Mononuclear cell (primary cell): ENCODE data around the gene GABBR2. TPM values are rescaled to one million over a fixed set of nuclear protein-coding genes. Genes with fewer than 3 reads are reported as not detected.

Source experiments
- H3K27me3 ChIP-seq: 2 replicates; pipeline ENCODE4 v1.6.0; 2011; ENCODE audit warnings: low read length, control low read depth; ENCODE audit not compliant: insufficient read depth
- H3K4me1 ChIP-seq: 2 replicates; pipeline ENCODE4 v1.5.1; 2011; ENCODE audit warnings: mild to moderate bottlenecking, low read length, control low read depth; ENCODE audit not compliant: insufficient read depth
- H3K4me3 ChIP-seq: 2 replicates; pipeline ENCODE4 v1.5.1; 2011; ENCODE audit warnings: mild to moderate bottlenecking, low read length, moderate library complexity
- H3K9me3 ChIP-seq: 2 replicates; pipeline ENCODE4 v1.5.1; 2011; ENCODE audit warnings: low read depth, mild to moderate bottlenecking, control low read depth, low read length
- total RNA-seq: library from RNA; depleted of rRNA; stranded (reverse); fragments of >200 nt; gene quantifications from one replicate; pipeline ENCODE4 v1.2.3, GENCODE V29; 2012

The GABBR2 gene
- total RNA-seq, 1 donor, result under 0.01 TPM

DNA sequence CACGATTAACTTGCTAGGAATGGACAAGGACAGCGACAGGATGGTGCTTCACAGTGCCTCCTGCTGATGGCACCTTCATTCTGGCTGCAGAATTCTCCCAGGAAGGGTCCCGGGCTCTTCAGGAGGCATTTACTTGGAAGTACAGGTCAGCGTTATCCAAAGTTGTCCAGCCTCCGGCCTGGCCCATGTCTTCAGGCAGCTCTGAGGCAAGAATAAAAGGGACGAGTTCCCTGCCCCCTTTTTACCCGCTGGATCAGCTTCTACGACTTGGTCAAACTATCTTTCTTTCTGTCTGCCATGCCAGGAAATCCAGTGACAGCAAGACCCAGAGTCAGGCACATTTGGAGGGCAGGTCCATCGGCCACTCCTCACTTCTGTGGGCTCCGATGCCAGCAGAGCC, 23.4 kb upstream of the GABBR2 start:
- Histone ChIP-seq H3K9me3 (no peaks in the 10 kb centered on the region), H3K4me3 (no peak overlapping the region), H3K4me1 (no peaks in the 10 kb centered on the region), H3K27me3 (no peaks in the 10 kb centered on the region)

DNA sequence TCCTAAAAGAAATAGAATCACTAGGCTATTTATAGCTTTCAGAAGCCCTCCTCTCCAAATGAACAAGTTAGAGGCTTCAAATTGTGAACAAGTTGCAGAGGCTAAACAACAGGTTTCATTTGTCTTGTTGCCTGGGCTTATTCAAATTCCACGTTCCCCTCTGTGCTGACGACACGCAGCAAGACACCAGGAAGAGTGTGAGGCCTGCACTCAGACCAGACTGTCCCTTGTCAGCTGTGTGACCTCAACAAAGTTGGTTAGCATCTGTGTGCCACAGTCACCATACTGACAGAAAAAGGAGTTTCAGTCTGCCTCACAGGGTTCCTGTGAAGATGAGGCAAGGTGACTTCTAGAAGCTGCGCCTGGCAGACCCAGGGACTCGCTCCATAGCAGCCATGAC, 22.1 kb upstream of the GABBR2 start:
- Histone ChIP-seq H3K9me3 (no peaks in the 10 kb centered on the region), H3K4me1 (peaks cover 9% of the 10 kb centered on the region), H3K27me3 (no peaks in the 10 kb centered on the region), H3K4me3 (no peak overlapping the region)

DNA sequence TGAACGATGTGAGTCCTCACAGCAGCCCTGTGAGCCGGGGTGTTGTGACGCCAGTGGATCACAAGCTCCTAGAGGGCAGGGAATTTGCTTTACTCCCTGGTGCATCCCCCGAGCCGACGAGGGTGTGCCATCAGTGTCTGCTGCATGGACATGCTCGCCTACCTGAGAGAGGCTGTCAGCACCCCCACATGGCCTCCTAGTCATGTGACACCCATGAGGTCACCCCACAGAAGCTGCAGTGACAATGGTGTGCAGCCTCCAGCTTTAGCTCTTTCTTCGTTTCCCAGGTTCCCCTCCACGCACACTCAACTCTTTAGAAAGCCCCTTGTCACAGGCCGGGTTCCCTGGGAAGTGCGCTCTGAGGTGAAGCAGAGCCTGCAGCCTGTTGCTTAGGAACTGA, 19.8 kb upstream of the GABBR2 start:
- Histone ChIP-seq H3K9me3 (no peaks in the 10 kb centered on the region), H3K27me3 (peaks cover 6% of the 10 kb centered on the region), H3K4me1 (peaks cover 9% of the 10 kb centered on the region), H3K4me3 (no peak overlapping the region)

DNA sequence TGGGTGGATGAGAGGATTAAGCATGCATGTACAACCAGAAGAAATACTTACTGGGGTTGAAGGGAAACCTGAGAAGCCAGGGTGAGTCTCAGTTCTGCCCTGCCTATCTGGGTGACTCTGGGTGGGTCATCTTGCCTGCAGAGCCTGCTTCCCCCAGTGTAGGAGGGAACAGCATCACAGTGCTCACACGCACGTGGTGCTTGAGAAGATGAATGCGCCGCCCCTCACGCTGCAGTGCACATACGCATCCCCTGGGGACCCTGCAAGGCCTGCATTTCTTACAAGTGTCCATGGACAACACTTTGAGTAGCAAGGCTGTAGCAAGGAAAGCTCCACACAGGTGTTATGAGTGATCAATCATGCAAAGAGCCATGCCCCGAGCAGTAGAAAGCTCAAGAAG, 18.7 kb upstream of the GABBR2 start:
- H3K9me3 ChIP-seq, result no peaks in the 10 kb centered on the region
- H3K27me3 ChIP-seq, result peaks cover 6% of the 10 kb centered on the region
- H3K4me3 ChIP-seq, result no peak overlapping the region
- peaks cover 9% of the 10 kb centered on the region for H3K4me1 ChIP-seq

DNA sequence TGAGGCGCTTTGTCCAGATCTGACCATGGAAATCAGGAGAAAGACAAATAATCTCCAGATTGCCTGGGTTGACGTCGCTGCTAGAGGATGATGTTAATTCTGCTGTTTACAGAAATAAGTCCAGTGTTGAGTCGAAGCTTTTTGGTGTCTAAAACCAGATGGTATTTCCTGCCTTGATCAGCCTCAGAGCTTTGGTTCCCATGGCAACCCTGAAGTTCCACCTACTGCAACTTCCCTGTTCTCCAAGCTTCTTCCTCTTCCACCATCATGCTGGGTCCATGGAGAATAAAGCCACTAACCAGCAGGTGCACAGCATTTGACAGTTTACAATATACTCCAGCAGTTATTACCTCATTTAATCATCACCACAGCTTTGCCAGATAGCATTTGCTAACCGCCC, 18.0 kb upstream of the GABBR2 start:
- Histone ChIP-seq H3K9me3 (no peaks in the 10 kb centered on the region), H3K27me3 (peaks cover 6% of the 10 kb centered on the region), H3K4me1 (peaks cover 9% of the 10 kb centered on the region), H3K4me3 (no peak overlapping the region)

DNA sequence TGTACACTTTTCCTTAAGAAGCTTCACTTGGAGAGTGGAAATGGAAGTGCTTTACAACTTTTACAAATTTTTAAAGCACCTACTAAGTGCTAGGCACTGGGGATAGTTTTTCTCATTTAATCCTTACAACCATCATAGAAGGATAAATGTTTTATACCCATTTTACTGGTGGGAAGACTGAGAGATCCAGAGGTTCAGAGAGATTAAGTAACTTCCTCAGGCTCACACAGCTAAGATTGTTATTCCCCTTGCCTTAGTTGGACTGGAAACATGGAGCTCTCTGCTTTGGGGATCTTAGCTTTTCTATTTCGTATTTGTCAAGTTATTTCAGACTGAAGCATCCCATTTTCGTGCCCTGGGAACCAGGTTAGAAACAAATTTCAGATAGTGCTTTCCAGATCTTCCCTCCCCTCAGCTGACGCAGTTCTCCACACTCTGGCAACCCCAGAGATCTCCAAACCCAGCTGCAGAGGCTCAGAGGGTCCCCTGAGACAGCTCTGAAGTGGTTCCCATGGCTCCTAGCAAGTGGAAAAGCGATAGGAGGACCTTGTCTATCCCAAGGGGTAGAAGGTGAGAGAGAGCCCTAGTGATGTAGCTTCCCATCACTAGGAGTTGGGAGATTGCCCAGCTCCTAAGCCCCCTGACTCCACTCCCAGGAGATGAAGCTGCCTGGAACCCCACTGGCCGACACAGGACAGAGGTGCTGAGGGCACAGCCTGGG, 16.2 kb upstream of the GABBR2 start:
- Histone ChIP-seq H3K27me3 (peaks cover 6% of the 10 kb centered on the region), H3K4me1 (peaks cover 9% of the 10 kb centered on the region), H3K4me3 (no peak overlapping the region), H3K9me3 (no peaks in the 10 kb centered on the region)

DNA sequence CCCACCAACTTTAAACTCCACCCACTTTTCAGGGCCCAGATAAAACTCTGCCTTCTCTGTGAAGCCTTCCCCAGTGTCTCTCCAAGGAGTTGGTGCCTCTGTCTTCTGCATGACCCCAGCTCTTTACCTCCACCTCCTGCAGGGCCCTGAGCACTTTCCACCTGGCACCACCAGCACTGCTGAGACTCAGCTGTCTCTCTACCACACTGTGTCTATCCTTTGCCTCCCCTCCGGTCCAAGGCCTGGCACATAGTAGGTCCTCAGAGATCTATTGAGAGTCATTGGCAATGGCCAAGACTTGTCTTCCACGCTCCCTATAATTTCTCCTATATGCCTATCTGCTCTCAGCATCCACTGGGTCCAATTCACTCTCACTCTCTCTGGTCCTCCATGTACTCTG, 12.9 kb upstream of the GABBR2 start:
- peaks cover 9% of the 10 kb centered on the region for H3K27me3 ChIP-seq
- H3K4me1 ChIP-seq, result peaks cover 4% of the 10 kb centered on the region
- H3K9me3 ChIP-seq, result no peaks in the 10 kb centered on the region
- H3K4me3 ChIP-seq, result no peak overlapping the region

DNA sequence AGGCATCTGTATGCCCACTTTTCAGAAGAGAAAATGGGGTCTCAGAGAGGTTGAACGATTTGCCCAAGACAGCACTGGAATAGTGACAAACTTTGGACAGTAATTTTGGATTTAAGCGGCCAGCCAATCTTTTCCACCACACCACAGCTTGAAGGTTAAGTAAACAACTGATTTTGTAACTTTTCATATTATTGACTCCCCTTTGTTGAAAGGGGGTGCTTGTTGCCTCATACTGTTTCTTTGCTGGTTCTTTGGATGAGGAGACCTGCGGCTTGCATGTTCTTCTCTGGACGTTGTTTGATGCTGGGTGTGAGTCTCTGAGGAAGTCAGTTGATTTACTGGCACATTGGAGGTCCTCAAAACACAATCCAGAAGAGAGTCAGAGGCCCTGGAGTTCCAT, 11.7 kb upstream of the GABBR2 start:
- no peaks in the 10 kb centered on the region for H3K4me1 ChIP-seq
- H3K4me3 ChIP-seq, result no peak overlapping the region
- H3K27me3 ChIP-seq, result peaks cover 11% of the 10 kb centered on the region
- H3K9me3 ChIP-seq, result no peaks in the 10 kb centered on the region

DNA sequence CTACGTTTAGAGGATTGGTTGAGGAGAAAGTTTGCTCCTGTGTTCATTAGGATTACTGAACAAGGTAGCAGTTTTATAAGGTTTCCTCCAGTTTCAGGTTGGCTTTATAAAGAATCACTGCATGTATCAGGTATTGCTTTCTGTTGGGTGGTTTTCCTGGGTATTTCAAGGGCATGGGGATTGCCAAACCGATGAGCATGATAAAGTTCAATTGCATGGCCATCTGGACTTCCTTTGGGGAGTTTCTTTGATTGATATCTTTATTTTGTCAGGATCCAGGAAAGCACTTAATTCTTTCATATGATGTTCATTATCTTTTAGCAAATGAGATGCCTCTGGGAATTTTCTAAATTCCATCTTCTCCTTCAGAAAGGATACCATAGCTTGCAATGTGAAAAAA, 10.3 kb upstream of the GABBR2 start:
- no peaks in the 10 kb centered on the region for H3K9me3 ChIP-seq
- no peak overlapping the region for H3K4me3 ChIP-seq
- no peaks in the 10 kb centered on the region for H3K4me1 ChIP-seq
- peaks cover 6% of the 10 kb centered on the region for H3K27me3 ChIP-seq

DNA sequence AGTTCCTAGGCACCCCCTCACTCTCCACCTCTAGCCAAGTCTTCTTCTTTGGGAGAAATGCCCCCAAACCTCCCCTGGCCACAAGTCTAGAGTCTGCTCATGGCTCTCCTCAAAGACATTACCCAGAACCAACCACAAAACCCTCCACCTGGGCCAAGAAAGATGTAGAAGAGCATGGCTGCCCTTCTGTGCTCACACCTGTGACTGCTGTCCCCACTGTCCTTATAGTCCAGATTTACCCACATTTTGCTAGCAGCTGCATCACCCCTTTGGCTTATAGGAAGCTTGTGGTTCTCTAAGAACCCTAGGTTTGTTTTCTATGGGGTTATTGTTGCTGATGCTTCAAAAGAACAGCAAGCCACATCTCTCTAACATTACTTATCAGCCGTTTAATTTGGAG, 6.1 kb upstream of the GABBR2 start:
- Histone ChIP-seq H3K4me3 (no peak overlapping the region), H3K4me1 (no peaks in the 10 kb centered on the region), H3K9me3 (no peaks in the 10 kb centered on the region), H3K27me3 (peaks cover 22% of the 10 kb centered on the region)

DNA sequence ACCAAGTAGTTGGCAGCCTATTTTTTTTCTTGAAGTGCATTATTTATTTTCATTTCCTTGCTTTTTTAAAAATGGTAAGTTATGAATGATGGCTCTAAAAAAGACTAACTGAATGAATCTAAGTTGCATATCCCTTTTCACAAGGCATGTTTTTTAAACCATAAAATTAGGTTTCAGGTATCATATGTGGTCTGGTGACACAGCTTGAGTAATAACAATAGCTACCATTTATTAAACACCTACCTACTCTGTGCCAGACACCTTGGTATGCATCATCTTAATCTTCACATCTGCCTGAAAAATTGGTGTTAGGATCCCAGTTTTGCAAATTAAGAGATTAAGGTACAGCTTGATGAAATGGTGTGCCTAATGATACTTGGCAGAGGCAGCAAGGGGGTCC, 4.3 kb upstream of the GABBR2 start:
- no peak overlapping the region for H3K4me3 ChIP-seq
- H3K4me1 ChIP-seq, result no peaks in the 10 kb centered on the region
- no peaks in the 10 kb centered on the region for H3K9me3 ChIP-seq
- peaks cover 29% of the 10 kb centered on the region for H3K27me3 ChIP-seq

DNA sequence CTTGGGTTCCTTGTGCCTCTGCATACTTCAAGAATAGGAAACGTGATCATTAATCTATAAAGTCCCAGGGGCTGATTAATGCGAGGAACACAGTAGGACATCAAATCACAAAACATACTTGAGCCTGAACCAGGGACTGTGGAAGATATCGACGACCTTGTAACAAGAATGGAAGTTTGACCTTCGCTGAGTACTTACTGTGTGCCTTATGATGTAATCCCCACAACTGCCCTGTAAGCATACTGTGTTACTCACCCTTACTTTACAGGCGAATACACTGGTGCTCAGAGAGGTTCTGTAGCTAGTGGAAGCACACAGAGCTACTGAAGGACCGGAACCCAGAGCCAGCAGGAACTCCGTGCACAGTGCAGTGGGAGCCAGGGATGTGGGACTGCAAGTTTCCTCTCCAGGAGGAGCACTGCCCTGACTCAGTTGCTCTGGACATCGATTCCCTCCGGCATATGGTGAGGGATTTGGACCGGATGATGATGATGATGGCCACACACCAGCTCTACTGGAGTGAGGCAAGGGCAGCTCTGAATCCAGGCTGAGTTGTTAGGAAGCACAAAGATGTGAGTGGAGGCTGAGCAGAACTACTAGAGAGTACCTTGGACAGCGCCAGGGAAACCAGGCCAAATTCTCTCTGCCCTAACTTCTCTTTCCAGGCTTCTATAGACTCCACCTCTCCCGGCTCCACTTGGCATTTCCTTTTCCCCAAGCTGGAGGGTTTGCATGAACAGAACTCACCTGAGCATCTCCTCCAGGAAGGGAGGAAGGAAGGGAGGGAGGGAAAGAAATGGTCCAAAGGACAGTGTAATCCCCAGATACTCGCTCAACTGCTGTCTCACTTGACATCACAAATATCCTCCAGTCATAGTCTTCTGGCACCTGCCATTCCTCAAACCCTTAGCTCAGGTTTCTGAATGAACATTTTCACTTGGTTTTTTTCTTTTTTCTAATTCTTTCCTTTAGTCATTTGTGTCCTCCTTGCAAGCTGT, 1.5 kb upstream of the GABBR2 start:
- H3K9me3 ChIP-seq, result no peaks in the 10 kb centered on the region
- no peaks in the 10 kb centered on the region for H3K4me1 ChIP-seq
- H3K4me3 ChIP-seq, result no peak overlapping the region
- peaks cover 47% of the 10 kb centered on the region for H3K27me3 ChIP-seq

DNA sequence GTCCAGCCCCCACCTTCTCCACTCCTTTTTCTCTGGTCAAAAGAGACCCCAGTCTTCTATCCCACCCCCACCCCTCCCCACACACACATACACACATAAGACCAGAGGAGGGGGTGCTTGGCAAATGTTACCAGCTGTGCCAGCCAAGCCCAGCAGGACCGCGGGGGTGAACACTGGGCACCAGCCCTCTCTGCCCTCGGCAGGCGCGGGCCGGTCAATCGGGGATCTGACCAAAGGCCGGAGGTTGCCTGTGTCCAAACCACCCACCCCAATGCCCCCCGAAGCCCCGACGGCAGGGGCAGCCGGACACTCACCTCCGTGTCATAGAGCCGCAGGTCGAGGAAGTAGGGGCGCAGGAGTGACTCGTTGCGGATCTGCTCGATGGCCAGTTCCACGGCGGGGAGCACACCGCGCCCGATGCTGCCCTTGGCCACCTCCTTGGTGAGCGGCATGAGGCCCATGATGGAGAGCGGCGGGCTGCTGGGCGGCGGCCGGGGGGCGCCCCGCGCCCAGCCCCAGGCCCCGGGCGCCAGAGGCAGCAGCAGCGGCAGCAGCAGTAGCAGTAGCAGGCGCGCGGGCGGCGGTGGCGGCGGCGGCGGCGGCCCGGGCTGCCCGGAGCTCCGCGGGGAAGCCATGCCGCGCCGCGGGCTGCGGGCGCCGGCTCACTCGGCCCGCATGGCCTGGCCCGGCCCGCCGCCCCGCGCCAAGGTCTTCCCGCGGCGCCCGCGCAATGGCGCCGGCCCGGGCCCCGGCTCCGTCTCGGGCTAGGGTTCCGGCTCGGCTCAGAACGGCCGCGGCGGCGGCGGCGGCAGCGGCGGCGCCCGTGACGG, 417 bp downstream of the GABBR2 start:
- Histone ChIP-seq H3K27me3 (peaks cover 60% of the 10 kb centered on the region), H3K4me1 (no peaks in the 10 kb centered on the region), H3K9me3 (no peaks in the 10 kb centered on the region), H3K4me3 (no peak overlapping the region)

DNA sequence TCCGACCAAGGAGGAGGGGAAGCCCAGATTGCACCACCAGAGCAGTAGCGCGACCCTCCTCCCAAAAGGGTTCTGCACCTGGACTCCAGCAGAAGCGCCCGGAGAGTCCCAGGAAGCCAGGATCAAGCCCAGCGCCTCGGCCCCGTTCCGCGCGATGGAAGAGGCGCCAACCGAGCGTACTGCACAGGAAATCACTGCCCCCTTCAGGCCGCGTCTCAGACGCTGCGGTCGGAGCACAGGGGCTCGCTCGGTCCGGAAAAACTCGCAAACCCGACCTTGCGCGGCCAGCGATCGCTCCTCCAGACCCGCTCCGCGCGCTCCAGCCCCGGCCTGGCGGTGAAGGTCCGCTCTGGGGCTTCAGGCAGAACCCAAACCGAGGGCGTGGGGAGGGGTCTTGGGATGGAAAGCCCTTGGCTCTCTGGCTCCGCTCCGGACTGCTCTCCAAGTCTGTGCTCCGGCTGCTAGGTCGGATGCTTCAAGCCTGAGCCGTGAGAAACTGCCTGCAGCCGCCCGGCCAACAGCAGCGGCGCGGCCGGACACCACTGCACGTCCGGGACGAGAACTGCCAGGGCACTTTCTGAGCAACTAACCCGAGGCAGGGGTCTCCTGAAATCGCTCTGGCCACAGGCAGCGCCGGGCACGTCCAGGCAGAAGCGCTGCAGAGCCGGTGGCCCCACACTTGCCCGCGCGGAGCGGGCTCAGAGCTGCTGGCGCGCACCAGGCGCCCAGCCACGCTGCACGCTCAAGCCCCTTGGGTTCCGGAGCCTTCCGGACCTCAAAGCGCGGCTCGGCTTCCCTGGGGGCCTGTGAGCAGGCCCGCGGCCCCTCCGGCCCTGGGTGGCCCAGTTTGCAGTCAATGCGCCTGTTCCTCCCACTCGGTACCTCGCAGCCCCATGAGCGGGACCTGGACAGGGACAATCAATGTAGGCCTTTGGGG, 1.3 kb downstream of the GABBR2 start:
- no peaks in the 10 kb centered on the region for H3K4me1 ChIP-seq
- peaks cover 53% of the 10 kb centered on the region for H3K27me3 ChIP-seq
- H3K9me3 ChIP-seq, result no peaks in the 10 kb centered on the region

More for the DNA sequence above, 1.3 kb downstream of the GABBR2 start:
- no peak overlapping the region for H3K4me3 ChIP-seq
